ENCODE results near the gene CCR3. TPM values are rescaled to one million over a fixed set of nuclear protein-coding genes. Genes with fewer than 3 reads are reported as not detected.

Gene CCR3
- total RNA-seq, 4 donors from 2014 or later = not detected

DNA sequence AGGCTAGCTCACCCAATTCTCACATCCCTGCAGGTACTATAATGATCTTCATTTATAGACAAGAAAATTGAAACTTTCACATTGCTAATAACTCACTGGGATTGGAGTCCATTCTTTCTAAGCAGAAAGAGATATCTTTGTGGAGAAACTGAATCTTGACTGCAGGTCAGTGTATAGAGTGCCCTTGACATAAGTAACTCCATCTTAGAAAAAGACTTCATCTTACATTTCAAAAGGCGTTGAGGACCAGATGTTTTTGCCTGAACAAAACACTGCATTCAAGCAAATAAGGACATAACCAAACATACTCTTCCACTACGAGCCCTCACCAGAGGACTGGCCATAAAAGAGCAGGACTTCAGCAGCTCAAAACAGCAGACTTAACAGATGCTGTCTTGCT, 6.8 kb upstream of the CCR3 start:
- H3K9me3 ChIP-seq = no peaks in the 10 kb centered on the region
- intact Hi-C loops (cut with DNase I) = no loop called here
- no peak overlapping the region for H3K27ac ChIP-seq
- TF ChIP-seq, protein P1, sequence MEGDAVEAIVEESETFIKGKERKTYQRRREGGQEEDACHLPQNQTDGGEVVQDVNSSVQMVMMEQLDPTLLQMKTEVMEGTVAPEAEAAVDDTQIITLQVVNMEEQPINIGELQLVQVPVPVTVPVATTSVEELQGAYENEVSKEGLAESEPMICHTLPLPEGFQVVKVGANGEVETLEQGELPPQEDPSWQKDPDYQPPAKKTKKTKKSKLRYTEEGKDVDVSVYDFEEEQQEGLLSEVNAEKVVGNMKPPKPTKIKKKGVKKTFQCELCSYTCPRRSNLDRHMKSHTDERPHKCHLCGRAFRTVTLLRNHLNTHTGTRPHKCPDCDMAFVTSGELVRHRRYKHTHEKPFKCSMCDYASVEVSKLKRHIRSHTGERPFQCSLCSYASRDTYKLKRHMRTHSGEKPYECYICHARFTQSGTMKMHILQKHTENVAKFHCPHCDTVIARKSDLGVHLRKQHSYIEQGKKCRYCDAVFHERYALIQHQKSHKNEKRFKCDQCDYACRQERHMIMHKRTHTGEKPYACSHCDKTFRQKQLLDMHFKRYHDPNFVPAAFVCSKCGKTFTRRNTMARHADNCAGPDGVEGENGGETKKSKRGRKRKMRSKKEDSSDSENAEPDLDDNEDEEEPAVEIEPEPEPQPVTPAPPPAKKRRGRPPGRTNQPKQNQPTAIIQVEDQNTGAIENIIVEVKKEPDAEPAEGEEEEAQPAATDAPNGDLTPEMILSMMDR (IDR thresholded peaks at IDR 0.05) = no peak
- TF ChIP-seq POLR2A (IDR thresholded peaks at IDR 0.05) = no peak
- DNase-seq = no peak
- WGBS, 2 donors = 76 to 84% methylated on average over 2 of the region's 2 CpGs
- no peaks in the 10 kb centered on the region for H3K27me3 ChIP-seq
- H3K36me3 ChIP-seq = no peaks in the 10 kb centered on the region
- no peak overlapping the region for H3K4me3 ChIP-seq (replicated peaks in 1 of 3)
- H3K4me1 ChIP-seq = no peaks in the 10 kb centered on the region

DNA sequence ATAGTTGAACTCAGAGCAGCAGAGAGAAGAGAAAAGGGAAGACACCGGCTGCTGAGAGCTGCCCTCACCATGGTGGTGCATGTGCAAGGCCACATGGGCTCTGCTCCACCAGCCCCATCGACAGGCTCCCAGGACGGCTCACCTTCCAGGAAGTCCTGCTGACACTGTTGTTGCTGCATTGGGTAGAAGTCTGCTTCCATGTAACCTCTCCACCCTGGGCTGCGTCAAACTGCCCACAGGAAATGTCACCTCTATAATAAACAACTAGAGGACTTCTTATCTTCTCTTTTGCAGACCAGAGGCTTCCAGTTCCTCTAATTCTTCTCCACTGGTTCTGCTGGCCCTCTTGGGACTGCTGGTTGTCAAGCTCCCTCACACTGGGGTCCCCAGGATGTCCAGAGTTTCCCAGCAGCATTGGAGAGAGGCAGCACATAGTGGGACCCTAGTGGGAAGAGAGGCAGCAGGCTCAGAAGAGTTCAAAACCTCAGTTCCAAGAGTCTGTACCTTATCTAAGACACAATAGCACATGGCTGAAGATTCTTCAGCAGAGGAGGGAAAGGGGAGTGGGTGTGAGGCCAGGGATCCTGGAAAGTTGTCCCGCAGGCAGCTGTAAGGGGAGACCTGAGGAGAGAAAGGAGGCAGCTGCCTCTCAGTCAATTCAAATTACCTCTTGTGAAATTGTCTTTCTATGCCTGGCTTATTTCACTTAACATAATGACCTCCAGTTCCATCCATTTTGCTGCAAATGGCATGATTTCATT, 5.8 kb upstream of the CCR3 start:
- Histone ChIP-seq H3K27me3 (no peaks in the 10 kb centered on the region), H3K4me1 (no peaks in the 10 kb centered on the region), H3K9me3 (no peaks in the 10 kb centered on the region), H3K27ac (no peak overlapping the region), H3K4me3 (replicated peaks in 1 of 3) (no peak overlapping the region), H3K36me3 (no peaks in the 10 kb centered on the region)
- intact Hi-C loops (cut with DNase I) = no loop called here
- 86 to 87% methylated on average over 3 to 5 of the region's 5 CpGs for WGBS, 2 donors
- no peak for DNase-seq
- TF ChIP-seq POLR2A (IDR thresholded peaks at IDR 0.05) = no peak

DNA sequence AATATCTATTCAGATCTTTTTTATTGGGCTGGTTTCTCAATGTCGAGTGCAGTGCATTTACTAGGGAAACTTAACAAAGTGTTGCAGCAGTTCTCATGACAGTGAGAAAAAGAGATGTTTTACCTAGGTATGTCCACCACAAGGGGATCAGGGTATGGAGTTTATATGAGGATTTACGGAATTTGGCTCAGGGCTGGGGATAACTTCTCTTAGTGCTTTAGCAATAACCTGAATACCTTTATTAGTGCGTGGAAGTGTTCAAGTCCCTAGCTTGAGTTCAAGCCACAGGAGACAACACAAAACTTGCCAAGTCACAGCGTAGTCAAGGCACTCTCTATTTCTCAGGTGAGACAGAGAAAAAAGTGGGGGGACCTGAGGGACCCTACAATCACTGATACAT, 3.9 kb upstream of the CCR3 start:
- TF ChIP-seq POLR2A (IDR thresholded peaks at IDR 0.05) = no peak
- TF ChIP-seq, protein P1 (IDR thresholded peaks at IDR 0.05) = no peak
- H3K36me3 ChIP-seq = no peaks in the 10 kb centered on the region
- intact Hi-C loops (cut with DNase I) = no loop called here
- no peaks in the 10 kb centered on the region for H3K4me1 ChIP-seq
- WGBS, 2 donors = 70 to 88% methylated on average over 4 of the region's 4 CpGs
- no peaks in the 10 kb centered on the region for H3K9me3 ChIP-seq
- no peak overlapping the region for H3K27ac ChIP-seq
- H3K4me3 ChIP-seq (replicated peaks in 1 of 3) = no peak overlapping the region
- H3K27me3 ChIP-seq = no peaks in the 10 kb centered on the region
- no peak for DNase-seq

DNA sequence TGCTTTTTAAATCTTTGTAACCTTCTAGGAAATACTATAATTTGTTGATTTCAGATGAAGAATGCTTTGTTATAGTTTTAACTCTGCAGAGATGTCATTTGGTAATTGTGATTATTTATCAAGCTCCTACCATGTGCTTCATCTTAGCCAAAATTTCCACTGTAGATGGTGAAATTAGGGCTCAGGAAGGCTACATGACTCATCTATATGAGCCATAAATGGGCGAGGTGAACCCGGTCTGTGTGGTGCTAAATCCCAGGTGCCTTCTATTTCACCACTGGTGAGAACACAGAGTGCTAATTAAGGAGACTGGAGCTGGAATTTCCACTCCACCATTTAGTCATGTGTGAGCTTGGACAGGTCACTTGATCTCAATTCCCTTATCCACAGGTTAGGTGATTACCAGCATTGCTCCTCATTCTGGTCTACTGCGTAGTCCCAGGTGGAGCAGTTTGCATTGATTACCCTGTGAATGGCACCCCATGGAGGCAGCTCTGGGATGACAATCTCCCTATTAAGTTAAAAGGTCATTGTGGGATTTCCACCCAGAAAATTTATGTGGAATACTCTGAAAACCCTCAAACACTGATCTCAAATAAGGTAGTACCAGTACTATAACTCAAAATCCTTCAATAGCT, 2.8 kb upstream of the CCR3 start:
- Histone ChIP-seq H3K9me3 (no peaks in the 10 kb centered on the region), H3K27me3 (no peaks in the 10 kb centered on the region), H3K36me3 (no peaks in the 10 kb centered on the region), H3K4me3 (replicated peaks in 1 of 3) (no peak overlapping the region), H3K27ac (no peak overlapping the region), H3K4me1 (no peaks in the 10 kb centered on the region)
- intact Hi-C loops (cut with DNase I) = no loop called here
- TF ChIP-seq POLR2A (IDR thresholded peaks at IDR 0.05) = no peak
- TF ChIP-seq, protein P1 (IDR thresholded peaks at IDR 0.05) = no peak
- whole genome bisulfite sequencing, 2 donors = 80 to 83% methylated on average over 3 of the region's 3 CpGs
- no peak for DNase-seq

DNA sequence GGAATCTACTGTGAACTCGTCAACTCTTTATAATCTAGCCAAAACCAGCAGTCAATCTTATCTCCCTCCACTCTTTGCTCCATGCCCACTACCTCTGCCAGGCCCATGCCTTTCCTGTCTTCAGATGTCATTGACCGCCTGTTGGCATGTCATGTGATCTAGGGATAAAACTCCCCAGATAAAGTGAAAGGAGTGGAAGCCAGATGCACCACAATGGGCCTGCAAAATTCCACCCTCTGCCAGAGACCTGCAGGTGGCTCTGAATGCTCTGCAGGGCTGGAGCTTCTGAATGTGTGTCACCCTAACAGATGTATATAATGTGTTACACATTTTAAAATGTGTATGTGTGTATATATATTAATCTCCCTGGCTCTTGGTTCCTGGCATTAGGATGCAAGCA, 2.3 kb upstream of the CCR3 start:
- Histone ChIP-seq H3K9me3 (no peaks in the 10 kb centered on the region), H3K36me3 (no peaks in the 10 kb centered on the region), H3K4me1 (no peaks in the 10 kb centered on the region), H3K27me3 (no peaks in the 10 kb centered on the region), H3K27ac (no peak overlapping the region), H3K4me3 (replicated peaks in 1 of 3) (no peak overlapping the region)
- WGBS, 2 donors = 38 to 91% methylated on average over 2 of the region's 2 CpGs
- intact Hi-C loops (cut with DNase I) = no loop called here
- DNase-seq = no peak
- TF ChIP-seq POLR2A (IDR thresholded peaks at IDR 0.05) = no peak
- TF ChIP-seq, protein P1 (IDR thresholded peaks at IDR 0.05) = no peak

Measured in thyroid gland (tissue), 4 donors.